GM23338 (cell line): Measurements from ENCODE around the gene PSG6.
"Not testable (repeated sequence)": the region's sequence is repeated elsewhere in the genome, so short reads cannot be mapped to it uniquely, and the experiment has no call there.

Experiments used
- CREB1 ChIP-seq: fragments of 250-450 bp; sonication (Bioruptor Pico); IDR thresholded peaks from 2 replicates; pipeline ENCODE4 v1.5.0; 2020; ENCODE audit warnings: low read depth, mild to moderate bottlenecking, moderate library complexity
- EZH2 ChIP-seq: fragments of 200-600 bp; sonication (generic); IDR thresholded peaks from one replicate; pipeline ENCODE4 v1.8.0; 2017; ENCODE audit warnings: antibody characterized with exemption, mild to moderate bottlenecking, low read depth; ENCODE audit not compliant: unreplicated experiment
- EZH2phosphoT487 ChIP-seq: fragments of 200-600 bp; sonication (generic); IDR thresholded peaks from one replicate; pipeline ENCODE4 v1.8.1; 2018; ENCODE audit warnings: antibody characterized with exemption; ENCODE audit not compliant: unreplicated experiment
- JUNB ChIP-seq: IDR thresholded peaks from one replicate; pipeline ENCODE4 v1.6.1; 2016; ENCODE audit warnings: antibody characterized with exemption; ENCODE audit not compliant: unreplicated experiment
- NANOG ChIP-seq: IDR thresholded peaks from 2 replicates; pipeline ENCODE4 v1.6.1; 2016; ENCODE audit warnings: antibody characterized with exemption, borderline replicate concordance
- POLR2AphosphoS5 ChIP-seq: IDR thresholded peaks from 2 replicates; pipeline ENCODE4 v1.6.1; 2016; ENCODE audit warnings: antibody characterized with exemption, low read depth
- REST ChIP-seq: IDR thresholded peaks from one replicate; pipeline ENCODE4 v1.6.1; 2018; ENCODE audit warnings: antibody characterized with exemption; ENCODE audit not compliant: unreplicated experiment
- STAT1 ChIP-seq: IDR thresholded peaks from one replicate; pipeline ENCODE4 v1.6.1; 2016; ENCODE audit warnings: antibody characterized with exemption; ENCODE audit not compliant: unreplicated experiment
- ZNF114 ChIP-seq: fragments of 250-450 bp; sonication (Bioruptor Pico); IDR thresholded peaks from 2 replicates; pipeline ENCODE4 v1.5.0; 2020; ENCODE audit warnings: mild to moderate bottlenecking, moderate library complexity
- ZNF331 ChIP-seq: fragments of 250-450 bp; sonication (Bioruptor Pico); IDR thresholded peaks from 2 replicates; pipeline ENCODE4 v1.5.0; 2020; ENCODE audit warnings: low read depth, mild to moderate bottlenecking, moderate library complexity
- TF ChIP-seq, protein P1 (sequence below), 2 experiments: fragments of 200-600 bp in 1 of 2; sonication (generic) in 1 of 2; conservative IDR thresholded peaks; 2 replicates each; pipeline versions ENCODE4 v1.5.1 to v1.6.1; 2016 to 2017; ENCODE audit warnings: antibody characterized with exemption in 2 of 2, low read depth in 2 of 2, mild to moderate bottlenecking in 2 of 2, moderate library complexity in 1 of 2
- TF ChIP-seq, protein P2 (sequence below): IDR thresholded peaks from 2 replicates; pipeline ENCODE4 v1.6.1; 2016; ENCODE audit warnings: antibody characterized with exemption

- not testable (repeated sequence) for TF ChIP-seq JUNB; POLR2AphosphoS5; ZNF331 (CRISPR knock-in tag); REST; EZH2phosphoT487; CREB1 (CRISPR knock-in tag); EZH2; NANOG; STAT1; ZNF114 (CRISPR knock-in tag)
- TF ChIP-seq, protein P1, sequence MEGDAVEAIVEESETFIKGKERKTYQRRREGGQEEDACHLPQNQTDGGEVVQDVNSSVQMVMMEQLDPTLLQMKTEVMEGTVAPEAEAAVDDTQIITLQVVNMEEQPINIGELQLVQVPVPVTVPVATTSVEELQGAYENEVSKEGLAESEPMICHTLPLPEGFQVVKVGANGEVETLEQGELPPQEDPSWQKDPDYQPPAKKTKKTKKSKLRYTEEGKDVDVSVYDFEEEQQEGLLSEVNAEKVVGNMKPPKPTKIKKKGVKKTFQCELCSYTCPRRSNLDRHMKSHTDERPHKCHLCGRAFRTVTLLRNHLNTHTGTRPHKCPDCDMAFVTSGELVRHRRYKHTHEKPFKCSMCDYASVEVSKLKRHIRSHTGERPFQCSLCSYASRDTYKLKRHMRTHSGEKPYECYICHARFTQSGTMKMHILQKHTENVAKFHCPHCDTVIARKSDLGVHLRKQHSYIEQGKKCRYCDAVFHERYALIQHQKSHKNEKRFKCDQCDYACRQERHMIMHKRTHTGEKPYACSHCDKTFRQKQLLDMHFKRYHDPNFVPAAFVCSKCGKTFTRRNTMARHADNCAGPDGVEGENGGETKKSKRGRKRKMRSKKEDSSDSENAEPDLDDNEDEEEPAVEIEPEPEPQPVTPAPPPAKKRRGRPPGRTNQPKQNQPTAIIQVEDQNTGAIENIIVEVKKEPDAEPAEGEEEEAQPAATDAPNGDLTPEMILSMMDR (conservative IDR thresholded peaks at IDR 0.05; ENCODE audit: low read depth in 2 of 2): not testable (repeated sequence)
- TF ChIP-seq, protein P2, sequence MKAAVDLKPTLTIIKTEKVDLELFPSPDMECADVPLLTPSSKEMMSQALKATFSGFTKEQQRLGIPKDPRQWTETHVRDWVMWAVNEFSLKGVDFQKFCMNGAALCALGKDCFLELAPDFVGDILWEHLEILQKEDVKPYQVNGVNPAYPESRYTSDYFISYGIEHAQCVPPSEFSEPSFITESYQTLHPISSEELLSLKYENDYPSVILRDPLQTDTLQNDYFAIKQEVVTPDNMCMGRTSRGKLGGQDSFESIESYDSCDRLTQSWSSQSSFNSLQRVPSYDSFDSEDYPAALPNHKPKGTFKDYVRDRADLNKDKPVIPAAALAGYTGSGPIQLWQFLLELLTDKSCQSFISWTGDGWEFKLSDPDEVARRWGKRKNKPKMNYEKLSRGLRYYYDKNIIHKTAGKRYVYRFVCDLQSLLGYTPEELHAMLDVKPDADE: not testable (repeated sequence)
These were observed 64.9 kb downstream of the PSG6 start for GRCh38 chr19:42852821-42853220.
